ENCODE data around the gene CFAP74. TPM values are rescaled to one million over a fixed set of nuclear protein-coding genes. Genes with fewer than 3 reads are reported as not detected.

CFAP74 gene
- total and polyA plus RNA-seq, 11 donors, result 0.03 to 0.33 (median 0.07) TPM; not detected in 8

GRCh38 chr1:2000432-2000831, 3.2 kb downstream of the CFAP74 start:
- H3K27me3 ChIP-seq, result peaks cover 3 to 51% (median 31%) of the 10 kb centered on the region in 9 donors

GRCh38 chr1:1997576-1997975, 6.0 kb downstream of the CFAP74 start:
- ATAC-seq (no peak), DNase-seq (no peak)
- peaks cover 0 to 7% (median 0%) of the 10 kb centered on the region in 12 donors for H3K4me1 ChIP-seq
- H3K27ac ChIP-seq, result no peak overlapping the region
- TF ChIP-seq CTCF (IDR thresholded peaks at IDR 0.05), result no peak
- no peak for TF ChIP-seq POLR2A (IDR thresholded peaks at IDR 0.05)
- H3K4me3 ChIP-seq, result no peak overlapping the region
- H3K9me3 ChIP-seq, result no peaks in the 10 kb centered on the region
- H3K36me3 ChIP-seq, result no peaks in the 10 kb centered on the region
- WGBS, 4 donors, result 65 to 74% (median 73%) methylated on average over 6 of the region's 6 CpGs
- intact Hi-C loops (cut with DNase I), result no loop called here
- H3K27me3 ChIP-seq, result peaks cover 0 to 22% (median 5%) of the 10 kb centered on the region in 9 donors

More at GRCh38 chr1:2000432-2000831, 3.2 kb downstream of the CFAP74 start:
- 85 to 89% (median 88%) methylated on average over 7 of the region's 7 CpGs for WGBS, 4 donors
- Histone ChIP-seq H3K4me1 (peaks cover 0 to 13% (median 0%) of the 10 kb centered on the region in 12 donors), H3K27ac (no peak overlapping the region), H3K36me3 (no peaks in the 10 kb centered on the region), H3K4me3 (no peak overlapping the region), H3K9me3 (no peaks in the 10 kb centered on the region)
- DNase-seq, result no peak
- ATAC-seq, result no peak
- no peak for TF ChIP-seq POLR2A (IDR thresholded peaks at IDR 0.05)
- no peak for TF ChIP-seq CTCF (IDR thresholded peaks at IDR 0.05)
- intact Hi-C loops (cut with DNase I), result no loop called here

GRCh38 chr1:1996207-1996651, 7.4 kb downstream of the CFAP74 start:
- intact Hi-C loops (cut with DNase I), result no loop called here
- 57 to 68% (median 68%) methylated on average over 12 of the region's 12 CpGs for WGBS, 4 donors
- peak overlapping the region in 2 of 12 donors; percentile 23 to 51 for H3K27ac ChIP-seq
- TF ChIP-seq POLR2A (IDR thresholded peaks at IDR 0.05) (no peak), CTCF (IDR thresholded peaks at IDR 0.05) (no peak)
- peaks cover 0 to 7% (median 0%) of the 10 kb centered on the region in 12 donors for H3K4me1 ChIP-seq
- H3K4me3 ChIP-seq, result no peak overlapping the region
- no peaks in the 10 kb centered on the region for H3K9me3 ChIP-seq
- H3K36me3 ChIP-seq, result no peaks in the 10 kb centered on the region
- ATAC-seq (peak in 1 of 4 donors; percentile 60), DNase-seq (no peak)
- peaks cover 0 to 12% (median 0%) of the 10 kb centered on the region in 9 donors for H3K27me3 ChIP-seq

- no peaks in the 10 kb centered on the region for H3K9me3 ChIP-seq
- no peak overlapping the region for H3K27ac ChIP-seq
- no peaks in the 10 kb centered on the region for H3K36me3 ChIP-seq
- no peak for ATAC-seq
- no peak overlapping the region for H3K4me3 ChIP-seq
- WGBS, 4 donors, result 75 to 87% (median 78%) methylated on average over 8 of the region's 8 CpGs
- peaks cover 0 to 6% (median 0%) of the 10 kb centered on the region in 9 donors for H3K27me3 ChIP-seq
- intact Hi-C loops (cut with DNase I), result no loop called here
- TF ChIP-seq POLR2A (IDR thresholded peaks at IDR 0.05) (no peak), CTCF (IDR thresholded peaks at IDR 0.05) (no peak)
- peaks cover 0 to 15% (median 5%) of the 10 kb centered on the region in 12 donors for H3K4me1 ChIP-seq
- no peak for DNase-seq
Observed at GRCh38 chr1:1994536-1994935, 9.1 kb downstream of the CFAP74 start.

Measured in heart left ventricle (tissue), 16 donors.